Measurements from ENCODE around the gene NDUFAF2.

The NDUFAF2 gene

GRCh38 chr5:61137835-61138234 lies 192.8 kb downstream of the NDUFAF2 start:
- DNase-seq: no peak

- DNase-seq: no peak
Measured at GRCh38 chr5:61139094-61139873, 194.3 kb downstream of the NDUFAF2 start.

DNA sequence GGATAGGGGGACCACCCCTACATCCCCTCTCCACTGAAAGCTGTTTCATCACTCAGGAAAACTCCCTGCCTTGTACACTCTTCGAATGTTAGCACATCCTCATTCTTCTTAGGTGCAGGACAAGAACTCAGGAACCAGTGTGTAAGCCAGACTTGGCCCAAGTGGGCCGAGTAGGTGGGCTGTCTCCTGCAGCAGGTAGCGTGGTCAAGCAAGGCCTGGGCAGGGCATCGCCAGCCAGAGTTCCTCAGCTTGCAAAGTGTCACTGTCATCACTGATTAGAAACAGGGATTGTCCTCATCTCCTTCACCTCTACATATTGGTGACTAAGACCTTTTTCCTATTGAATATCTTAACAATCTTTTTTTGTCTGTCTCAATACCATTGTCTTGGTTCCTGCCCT lies 194.9 kb downstream of the NDUFAF2 start:
- no peak for DNase-seq

DNA sequence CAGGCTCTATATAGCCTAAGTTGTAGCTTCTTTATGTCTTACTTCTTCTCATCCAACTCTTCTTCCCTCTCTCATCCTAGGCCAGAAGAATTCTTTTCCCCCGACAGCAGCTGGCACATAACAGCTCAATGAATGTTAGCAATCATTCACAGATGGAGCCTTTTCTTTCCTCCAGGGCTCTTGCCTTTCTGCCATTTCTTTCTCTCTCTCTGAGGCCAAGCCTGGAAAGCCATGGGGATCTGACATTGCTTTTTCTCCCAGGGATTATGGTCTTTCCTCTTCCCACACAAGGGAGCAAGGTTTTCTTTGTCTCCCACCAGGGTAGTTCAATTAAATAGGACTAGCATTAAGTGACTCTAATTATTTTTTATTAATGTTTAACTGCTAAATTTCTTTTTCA lies 196.8 kb downstream of the NDUFAF2 start:
- no peak for DNase-seq

DNA sequence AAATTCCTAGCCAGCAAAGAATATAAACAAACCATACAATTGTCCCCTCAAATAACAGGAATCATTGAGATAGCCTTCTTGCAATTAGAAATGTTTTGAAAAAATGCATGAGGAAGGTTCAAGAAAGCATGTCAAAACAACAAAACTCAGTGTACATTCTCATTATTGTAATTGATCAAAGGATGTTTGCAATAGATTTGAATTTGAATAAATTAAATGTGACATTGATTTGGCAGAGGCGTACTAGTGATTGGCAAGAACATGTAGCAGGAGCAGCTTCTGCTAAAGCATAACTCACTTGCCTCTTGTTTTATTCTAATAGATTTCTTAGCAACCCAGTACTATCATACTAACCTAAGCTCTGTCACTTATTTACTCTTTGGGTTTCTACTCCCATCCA lies 197.4 kb downstream of the NDUFAF2 start:
- DNase-seq: no peak

DNA sequence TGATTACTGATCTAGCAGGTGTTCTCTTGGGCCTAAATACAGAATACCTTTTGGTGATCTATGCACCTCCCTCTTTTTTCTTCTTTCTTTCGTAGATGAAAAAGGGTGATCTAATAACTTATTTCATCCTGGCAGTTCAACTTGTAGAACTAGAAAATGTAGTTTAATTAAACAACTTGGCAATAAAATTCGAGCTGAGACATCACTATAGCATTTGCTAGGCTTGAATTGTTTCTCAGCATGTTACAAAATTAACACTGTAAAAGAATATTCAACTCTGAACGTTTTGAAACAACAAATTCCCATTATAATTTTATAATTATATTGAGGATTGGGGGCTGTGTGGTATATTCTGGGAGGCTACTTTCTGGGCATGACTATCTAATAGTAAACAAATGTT lies 197.8 kb downstream of the NDUFAF2 start:
- no peak for DNase-seq

- DNase-seq: no peak
Measured at GRCh38 chr5:61148515-61148914, 203.5 kb downstream of the NDUFAF2 start.

- DNase-seq: no peak
Measured at GRCh38 chr5:61151893-61152292, 206.9 kb downstream of the NDUFAF2 start.

GRCh38 chr5:61159070-61159469 lies 214.1 kb downstream of the NDUFAF2 start:
- no peak for DNase-seq

GRCh38 chr5:61159836-61160235 lies 214.8 kb downstream of the NDUFAF2 start:
- no peak for DNase-seq

- no peak for DNase-seq
Measured at GRCh38 chr5:61160497-61160896, 215.5 kb downstream of the NDUFAF2 start.

- DNase-seq: peak; percentile 81
Measured at GRCh38 chr5:61162010-61162831, 217.2 kb downstream of the NDUFAF2 start, which contains the start of gene SMIM15. Gene SMIM15, minus strand, starts transcription at chr5:61162468. Its CDS starts 2,297 bp downstream, at chr5:61160171.

DNA sequence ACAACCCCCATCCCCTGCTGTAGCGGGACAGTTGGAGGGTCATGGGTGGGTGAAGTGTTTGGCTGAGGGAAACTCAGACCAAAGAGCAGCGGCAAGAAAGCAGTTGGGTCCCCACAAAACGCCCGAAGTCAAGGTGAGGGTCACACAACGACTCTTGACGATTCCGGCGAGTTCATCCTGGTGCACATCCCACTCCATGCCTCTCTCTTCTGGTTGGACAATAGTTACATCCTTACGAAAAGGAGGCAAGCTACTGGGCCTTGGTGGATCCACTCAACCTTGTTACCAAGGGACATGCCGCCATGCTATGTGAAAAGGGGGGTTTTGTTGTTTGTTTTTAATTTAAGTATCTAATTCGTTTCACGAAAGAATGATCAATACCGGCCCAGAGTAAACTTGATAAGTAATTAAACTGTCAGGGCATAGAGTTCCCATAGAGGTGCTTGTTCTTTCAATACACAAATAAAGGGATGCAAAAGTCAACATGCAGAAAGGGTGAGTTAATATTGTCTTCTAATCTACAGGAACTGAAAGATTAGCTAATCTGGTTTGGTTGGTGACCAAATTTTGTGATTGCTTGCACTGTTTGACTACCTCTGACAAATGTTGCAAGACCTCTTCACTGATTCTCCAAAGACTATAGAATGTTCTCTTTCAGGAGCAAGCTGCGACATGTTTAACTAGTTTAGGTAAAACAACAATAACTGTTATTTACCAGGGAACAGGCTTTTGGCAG lies 218.0 kb downstream of the NDUFAF2 start:
- DNase-seq: no peak

DNA sequence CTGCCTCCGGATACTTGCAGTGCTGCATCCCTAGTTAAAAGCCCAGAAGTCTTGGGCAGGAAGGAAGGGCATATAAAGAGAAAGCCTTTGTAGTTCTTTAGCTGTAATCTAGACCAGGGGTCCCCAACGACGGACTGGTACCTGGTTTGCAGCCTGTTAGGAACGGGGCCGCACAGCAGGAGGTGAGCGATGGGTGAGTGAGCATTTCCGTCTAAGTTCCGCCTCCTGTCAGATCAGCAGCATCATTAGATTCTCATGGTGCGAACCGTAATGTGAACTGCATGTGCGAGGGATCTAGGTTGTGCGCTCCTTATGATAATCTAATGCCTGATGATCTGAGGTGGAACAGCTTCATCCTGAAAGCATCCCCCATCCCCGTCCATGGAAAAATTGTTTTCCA lies 218.9 kb downstream of the NDUFAF2 start:
- no peak for DNase-seq

GRCh38 chr5:61167382-61167781 lies 222.4 kb downstream of the NDUFAF2 start:
- DNase-seq: no peak

GRCh38 chr5:61168951-61169350 lies 223.9 kb downstream of the NDUFAF2 start:
- no peak for DNase-seq

DNA sequence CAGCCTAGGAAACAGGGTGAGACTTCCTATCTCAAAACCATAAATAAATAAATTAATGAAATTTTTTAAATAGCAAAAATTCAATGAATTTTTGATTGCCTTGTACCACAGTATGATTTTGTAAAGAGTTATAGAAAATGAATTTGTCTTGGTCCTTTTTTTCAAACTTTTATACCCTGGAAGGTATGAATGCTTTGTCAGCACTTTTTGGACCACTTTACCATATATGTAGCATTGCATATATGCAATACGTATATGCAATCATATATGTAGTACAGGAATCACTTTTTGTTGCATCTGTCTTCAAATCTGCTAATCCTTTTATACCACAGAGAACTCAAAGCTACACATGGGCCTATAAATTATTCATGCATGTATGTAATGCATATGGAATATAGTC lies 226.5 kb downstream of the NDUFAF2 start:
- no peak for DNase-seq

DNA sequence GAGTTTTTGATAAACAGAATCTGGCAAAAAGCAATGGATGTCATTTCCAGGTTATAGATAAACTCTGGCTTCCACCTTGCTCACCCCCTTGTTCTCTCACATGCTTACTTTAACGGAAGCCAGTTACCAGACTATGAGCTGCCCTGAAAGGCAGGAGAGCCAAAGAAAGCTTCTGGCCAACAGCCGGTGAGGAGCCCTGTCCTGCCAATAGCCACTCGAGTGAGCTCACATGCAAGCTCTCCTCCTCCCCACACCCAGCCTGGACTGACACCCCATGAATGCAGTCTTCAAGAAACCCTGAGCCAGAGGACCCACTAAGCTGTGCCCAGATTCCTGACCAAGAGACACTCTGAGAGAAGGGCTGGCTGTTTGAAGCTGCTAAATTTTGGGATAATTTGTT lies 231.6 kb downstream of the NDUFAF2 start:
- DNase-seq: no peak

DNA sequence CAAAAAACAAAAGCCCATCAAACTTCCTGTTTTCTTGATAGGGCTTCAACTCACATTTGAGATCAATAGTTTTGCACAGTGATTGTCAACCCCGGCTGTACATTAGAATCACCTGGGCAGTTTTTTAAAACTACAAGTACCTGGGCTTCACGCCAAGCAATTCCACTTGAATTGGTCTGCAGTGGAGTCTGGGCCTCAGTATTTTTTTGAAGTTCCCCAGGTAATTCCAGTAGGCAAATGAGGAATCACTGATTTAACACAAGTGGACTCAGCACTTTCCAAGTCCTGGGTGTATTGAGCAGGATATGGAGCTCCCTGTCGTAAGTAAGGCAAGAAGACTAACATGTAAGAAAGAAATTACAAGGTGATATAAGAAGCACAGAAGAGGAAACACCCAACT lies 232.1 kb downstream of the NDUFAF2 start:
- no peak for DNase-seq

GRCh38 chr5:61177716-61178115 lies 232.7 kb downstream of the NDUFAF2 start:
- no peak for DNase-seq

- no peak for DNase-seq
Measured at GRCh38 chr5:61178702-61179101, 233.7 kb downstream of the NDUFAF2 start.

DNA sequence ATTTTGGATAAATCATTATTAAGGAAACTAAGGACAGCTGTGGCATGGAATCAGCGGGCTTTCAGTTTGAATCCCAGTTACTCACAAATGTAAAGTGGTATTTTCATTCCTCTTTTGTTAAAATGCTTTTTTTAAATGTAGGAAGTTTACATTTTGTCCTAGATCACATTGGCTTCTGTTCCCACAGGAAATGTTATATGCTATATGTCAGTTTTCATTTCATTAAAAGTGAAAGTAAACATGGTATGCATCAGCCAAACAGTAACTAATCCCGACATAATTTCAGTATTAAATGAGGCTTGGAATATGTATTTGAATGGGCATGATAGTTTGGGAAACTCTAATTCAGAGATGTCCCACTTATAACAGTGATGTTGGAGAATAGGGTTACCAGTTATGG lies 235.9 kb downstream of the NDUFAF2 start:
- DNase-seq: no peak

DNA sequence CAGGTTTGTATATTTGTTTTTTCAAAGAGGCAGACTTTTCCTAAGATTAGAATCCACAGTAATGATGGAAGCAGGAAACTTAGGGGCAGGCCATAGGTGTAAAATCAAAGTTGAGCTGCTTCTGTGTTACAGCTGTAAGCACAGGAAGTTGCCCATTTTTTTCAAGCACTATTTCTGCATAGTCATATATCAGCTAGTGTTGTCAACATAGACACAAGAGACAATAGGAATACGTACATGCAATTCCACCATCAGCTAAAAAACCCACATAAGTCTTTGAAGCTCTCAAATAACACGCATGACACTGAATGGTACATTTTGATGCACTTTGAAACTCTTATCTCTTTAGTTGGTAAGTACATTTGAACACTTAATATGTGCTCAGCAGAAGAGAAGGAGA lies 237.4 kb downstream of the NDUFAF2 start:
- DNase-seq: no peak

- DNase-seq: no peak
Measured at GRCh38 chr5:61183538-61183937, 238.5 kb downstream of the NDUFAF2 start.

Data from stimulated activated naive CD4-positive, alpha-beta T cell treated with Interleukin-2 at 50 U/mL for 16 hours (primary cell).